Central memory CD4-positive, alpha-beta T cell (primary cell): ENCODE data around the gene SPATA20.

Source experiments
- DNase-seq: peaks from one replicate; pipeline ENCODE4 v3.0.0; 2022

The SPATA20 gene

GRCh38 chr17:50520483-50520882 is 26.5 kb upstream of the SPATA20 start:
- no peak for DNase-seq

DNA sequence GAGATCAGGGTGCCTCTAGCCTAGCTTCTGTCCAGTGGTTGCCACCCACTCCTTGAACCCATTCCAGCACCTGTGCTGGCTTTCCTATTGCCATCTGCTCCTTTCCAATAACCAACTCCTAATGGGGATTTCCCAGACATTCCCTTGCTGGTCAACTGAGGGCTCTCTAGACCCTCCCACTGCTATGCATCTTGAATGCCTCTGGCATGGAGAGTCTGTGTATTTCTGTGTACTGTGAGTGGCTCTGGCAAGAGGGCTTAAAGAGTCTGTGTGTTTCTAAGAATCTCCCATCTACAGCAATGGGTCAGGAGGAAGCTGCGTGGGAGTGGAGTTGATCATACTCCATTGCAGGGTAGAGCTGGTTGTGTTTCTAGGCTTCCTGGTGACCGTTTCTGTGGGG is 25.5 kb upstream of the SPATA20 start:
- DNase-seq, result no peak

GRCh38 chr17:50522766-50523165 is 24.2 kb upstream of the SPATA20 start:
- DNase-seq, result no peak

GRCh38 chr17:50523208-50523607 is 23.8 kb upstream of the SPATA20 start:
- DNase-seq, result no peak

DNA sequence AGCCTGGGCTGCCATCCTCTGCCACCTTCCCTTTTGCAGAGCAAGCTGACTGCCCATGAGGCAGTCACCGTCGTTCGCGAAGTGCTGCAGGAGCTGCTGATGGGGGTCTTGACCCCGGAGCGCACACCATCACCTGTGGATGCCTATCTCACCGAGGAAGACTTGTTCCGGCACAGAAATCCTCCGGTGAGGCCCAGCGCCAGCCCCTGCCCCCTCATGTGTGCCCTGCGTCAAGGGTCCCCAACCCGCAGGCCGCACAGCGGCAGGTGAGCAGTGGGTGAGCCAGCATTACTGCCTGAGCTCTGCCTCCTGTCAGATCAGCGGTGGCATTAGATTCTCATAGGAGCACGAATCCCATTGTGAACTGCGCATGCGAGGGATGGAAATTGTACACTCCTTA is 22.1 kb upstream of the SPATA20 start:
- no peak for DNase-seq

DNA sequence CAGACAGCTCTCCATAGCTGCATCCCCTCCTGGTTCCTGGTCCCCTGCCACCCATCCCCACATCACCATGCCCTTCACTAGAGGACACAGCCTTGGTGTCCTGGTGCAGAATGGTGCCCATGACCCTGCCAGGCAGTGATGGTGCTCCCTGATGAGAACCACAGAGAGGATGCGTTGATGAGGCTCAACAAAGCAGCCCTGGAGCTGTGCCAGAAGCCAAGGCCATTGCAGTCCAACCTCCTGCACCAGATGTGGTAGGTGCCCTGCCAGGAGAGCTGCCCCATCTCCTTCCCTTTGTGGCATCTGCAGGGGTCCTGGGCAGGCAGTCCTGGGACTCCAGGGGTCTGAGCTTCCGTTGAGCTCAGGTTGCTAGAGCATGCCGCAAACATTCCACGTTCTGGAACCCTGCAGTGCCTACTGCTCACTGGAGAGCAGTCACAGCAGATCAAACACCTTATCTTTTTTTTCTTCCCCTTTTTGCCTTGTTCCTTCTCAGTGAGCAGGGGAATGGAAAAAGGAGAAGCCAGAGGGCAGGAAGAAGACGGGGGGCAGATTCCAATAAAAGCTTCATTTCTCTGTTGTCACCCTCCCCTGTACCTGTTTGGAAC is 19.7 kb upstream of the SPATA20 start:
- DNase-seq, result no peak

DNA sequence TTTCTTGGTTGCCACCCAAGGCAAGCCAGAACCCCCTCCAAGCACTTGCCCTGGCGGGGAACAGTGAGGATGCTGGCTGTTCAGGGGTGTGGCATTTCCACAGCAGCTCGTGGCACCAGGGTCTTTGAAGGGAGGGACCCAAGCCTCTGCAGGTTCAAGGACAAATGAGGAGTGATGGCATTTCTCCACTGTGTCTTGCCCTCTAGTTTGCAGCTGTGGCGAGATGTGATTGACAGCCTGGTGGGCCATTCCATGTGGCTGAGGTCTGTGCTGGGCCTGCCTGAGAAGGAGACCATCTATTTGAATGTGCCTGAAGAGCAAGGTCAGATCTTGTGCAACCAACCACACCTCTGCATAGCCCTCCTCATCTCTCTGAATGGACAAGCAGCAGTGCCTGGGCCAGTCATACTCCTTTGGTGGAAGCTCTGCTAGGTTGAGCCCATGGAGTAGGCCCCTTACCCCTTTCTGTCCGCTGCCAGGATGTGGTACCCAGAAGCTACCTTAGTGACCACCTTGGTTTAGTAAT is 19.0 kb upstream of the SPATA20 start:
- DNase-seq, result no peak

DNA sequence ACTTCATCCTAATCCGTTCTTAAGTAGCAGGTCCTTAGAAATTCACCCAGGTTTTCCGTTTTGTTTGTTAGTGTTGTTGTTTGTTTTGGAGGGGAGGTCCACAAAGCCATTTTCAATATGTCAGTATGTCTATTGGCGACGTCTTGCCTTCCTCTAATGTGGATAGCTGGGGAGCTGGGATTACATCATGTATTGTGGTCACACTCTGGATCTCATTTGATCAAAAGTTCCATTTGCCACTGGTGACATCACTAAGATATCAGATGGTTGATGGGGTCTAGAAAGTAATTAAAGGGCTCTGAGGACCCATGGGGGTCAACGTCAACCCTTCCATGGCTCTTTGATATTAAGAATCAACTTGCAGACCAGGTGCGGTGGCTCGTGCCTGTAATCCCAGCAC is 17.1 kb upstream of the SPATA20 start:
- no peak for DNase-seq

DNA sequence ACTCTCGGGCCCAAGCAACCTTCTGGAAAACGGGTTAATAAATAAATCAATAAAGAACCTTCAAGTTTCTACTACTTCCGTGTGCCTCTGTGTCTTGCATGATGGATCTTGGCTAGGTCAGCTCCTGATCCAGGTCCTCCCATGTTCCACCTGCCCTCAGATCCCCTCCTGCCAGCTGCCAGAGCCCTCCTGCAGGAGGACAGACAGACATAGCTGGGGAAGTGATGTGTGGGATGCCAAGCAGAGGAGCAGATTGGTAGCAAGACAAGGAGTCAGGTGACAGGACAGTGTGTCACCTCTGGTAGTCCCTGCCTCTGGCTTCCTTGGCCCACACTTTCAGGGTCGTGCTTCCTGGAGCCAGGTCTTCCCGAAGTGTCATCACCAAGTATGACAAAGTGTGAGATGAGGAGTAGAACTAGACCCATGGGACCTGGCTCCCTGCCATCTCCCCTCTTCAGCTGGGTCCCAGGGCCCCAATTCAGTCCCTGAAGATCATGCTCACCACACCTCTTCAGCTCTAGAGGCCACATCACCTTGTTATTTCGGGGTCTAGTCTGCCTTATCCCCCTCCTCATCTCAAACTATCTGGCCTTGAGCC is 15.4 kb upstream of the SPATA20 start:
- no peak for DNase-seq

DNA sequence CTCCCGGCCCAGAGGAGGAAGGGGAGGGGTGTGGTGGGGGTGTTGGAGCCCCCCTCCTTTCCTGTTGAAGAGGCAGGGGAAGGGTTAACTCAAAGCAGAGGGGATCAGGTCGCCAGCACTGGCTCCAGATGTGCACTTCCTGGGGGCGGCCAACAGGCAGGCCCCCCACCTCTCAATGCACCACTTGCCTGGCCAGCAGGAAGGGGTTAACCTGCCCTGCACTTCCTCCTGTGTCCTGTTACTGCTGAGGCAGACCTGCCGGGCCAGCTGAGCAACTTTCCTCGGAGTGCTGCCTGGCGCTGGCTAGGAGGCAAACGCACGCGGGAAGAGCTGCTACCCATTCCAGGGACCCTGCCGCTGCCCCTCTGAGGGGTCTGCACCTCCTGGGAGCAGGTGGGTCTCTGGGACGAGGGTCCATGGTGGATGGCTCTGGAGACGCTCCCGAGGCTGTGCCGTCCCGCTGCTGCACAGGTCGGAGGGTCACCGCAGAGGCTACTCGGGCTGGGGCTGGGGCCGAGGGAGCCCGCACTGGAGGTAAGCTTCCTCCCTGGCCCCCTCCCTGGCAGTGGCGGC is 14.4 kb upstream of the SPATA20 start, which contains the start of gene EPN3:
Gene EPN3 (plus strand): TSS at position 284 of the 573 bp plus-strand sequence. CDS start 3,822 bp downstream, outside the sequence.
- no peak for DNase-seq

- DNase-seq, result no peak
Measured at GRCh38 chr17:50533185-50533584, 13.8 kb upstream of the SPATA20 start.

- no peak for DNase-seq
Measured at GRCh38 chr17:50533720-50534148, 13.2 kb upstream of the SPATA20 start.

GRCh38 chr17:50534222-50534978 is 12.6 kb upstream of the SPATA20 start:
- no peak for DNase-seq

GRCh38 chr17:50534979-50535326 is 12.0 kb upstream of the SPATA20 start:
- no peak for DNase-seq

DNA sequence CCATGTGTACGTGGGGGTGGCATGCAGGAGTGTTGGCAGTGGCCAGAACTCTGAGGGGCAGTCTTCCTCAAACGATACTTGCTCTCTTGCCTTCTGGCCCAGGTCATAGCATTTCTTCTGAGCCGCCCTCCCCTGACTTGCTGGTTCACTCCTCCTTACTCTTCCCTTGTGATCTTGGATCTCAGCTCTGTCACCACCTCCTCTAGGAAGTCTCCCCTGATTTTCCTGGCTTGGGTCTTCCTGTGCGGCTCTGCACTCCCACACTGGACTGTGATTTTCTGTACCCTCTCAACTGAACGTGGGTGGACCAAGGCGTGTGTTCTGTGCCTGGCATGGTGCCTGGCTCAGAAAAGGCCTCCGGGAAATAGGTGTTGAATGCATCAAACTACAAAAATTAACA is 11.6 kb upstream of the SPATA20 start:
- no peak for DNase-seq

GRCh38 chr17:50536683-50537646 is 10.0 kb upstream of the SPATA20 start:
- DNase-seq, result no peak

- DNase-seq, result no peak
Measured at GRCh38 chr17:50537721-50538548, 9.0 kb upstream of the SPATA20 start.

GRCh38 chr17:50538549-50539410 is 8.2 kb upstream of the SPATA20 start:
- DNase-seq, result no peak

DNA sequence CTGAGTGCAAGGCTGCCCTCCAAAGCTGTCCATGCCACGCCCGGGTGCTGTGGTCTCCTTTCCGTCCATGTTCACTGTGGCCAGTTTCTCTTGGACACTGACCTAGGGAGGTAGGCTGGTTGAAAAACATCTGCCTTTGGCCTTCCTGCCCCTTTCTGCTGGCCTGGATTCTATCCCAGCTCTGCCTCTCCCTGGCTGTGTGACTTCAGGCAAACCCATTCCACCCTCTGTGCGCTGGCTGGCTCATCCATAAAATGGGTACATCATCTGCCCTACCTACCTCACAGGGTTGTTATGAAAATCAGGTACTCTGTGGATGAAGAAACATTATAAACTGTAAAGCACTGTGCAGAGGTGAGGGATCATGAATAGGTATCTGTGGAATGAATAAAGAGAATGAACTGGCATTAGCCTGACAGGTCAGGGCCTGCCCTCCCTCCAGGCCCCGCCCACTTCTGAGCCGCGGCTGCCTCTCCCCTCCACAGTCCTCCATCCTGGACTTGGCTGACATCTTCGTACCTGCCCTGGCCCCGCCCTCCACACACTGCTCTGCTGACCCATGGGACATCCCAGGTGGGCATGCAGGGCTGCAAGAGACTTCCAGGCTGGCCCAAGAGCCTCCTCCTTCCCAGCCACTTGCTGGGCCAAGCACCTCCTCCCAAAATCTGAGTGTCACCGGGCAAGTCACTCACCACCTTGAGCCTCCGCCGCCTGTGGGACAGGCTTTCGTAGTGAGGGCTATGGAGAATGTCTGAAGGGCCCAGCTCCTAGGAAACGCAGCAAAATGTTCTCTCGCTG is 7.0 kb upstream of the SPATA20 start:
- DNase-seq, result no peak
